ENCODE data around the gene SYNPO2. TPM values are rescaled to one million over a fixed set of nuclear protein-coding genes. Genes with fewer than 3 reads are reported as not detected.
A peak's percentile ranks its signal among the peaks of the same experiment; 100 is the strongest.
"Not testable (repeated sequence)": the region's sequence is repeated elsewhere in the genome, so short reads cannot be mapped to it uniquely, and the experiment has no call there.

SYNPO2 gene
- total RNA-seq, 1 experiment from 2014 or later, result 0.46 TPM

GRCh38 chr4:118867311-118868067 lies 21.2 kb upstream of the SYNPO2 start:
- no peak for DNase-seq
- Histone ChIP-seq H3K36me3 (no peaks in the 10 kb centered on the region), H3K9me3 (no peaks in the 10 kb centered on the region), H3K27me3 (no peaks in the 10 kb centered on the region), H3K4me3 (no peak overlapping the region)

- DNase-seq, result no peak
Measured at GRCh38 chr4:118869808-118870342, 18.8 kb upstream of the SYNPO2 start.

GRCh38 chr4:118872181-118872580 lies 16.5 kb upstream of the SYNPO2 start:
- Histone ChIP-seq H3K36me3 (no peaks in the 10 kb centered on the region), H3K4me3 (no peak overlapping the region), H3K9me3 (no peaks in the 10 kb centered on the region), H3K27me3 (no peaks in the 10 kb centered on the region)
- DNase-seq, result no peak

More at GRCh38 chr4:118869808-118870342, 18.8 kb upstream of the SYNPO2 start:
- H3K9me3 ChIP-seq, result no peaks in the 10 kb centered on the region
- no peak overlapping the region for H3K4me3 ChIP-seq
- H3K27me3 ChIP-seq, result no peaks in the 10 kb centered on the region
- H3K36me3 ChIP-seq, result no peaks in the 10 kb centered on the region

- Histone ChIP-seq H3K36me3 (no peaks in the 10 kb centered on the region), H3K27me3 (no peaks in the 10 kb centered on the region), H3K9me3 (no peaks in the 10 kb centered on the region), H3K4me3 (no peak overlapping the region)
- no peak for DNase-seq
Measured at GRCh38 chr4:118877797-118878196, 10.9 kb upstream of the SYNPO2 start.

- not testable (repeated sequence) for DNase-seq, H3K9me3 ChIP-seq, H3K4me3 ChIP-seq, H3K27me3 ChIP-seq, H3K36me3 ChIP-seq
Measured at GRCh38 chr4:118878507-118878906, 10.1 kb upstream of the SYNPO2 start.

- DNase-seq, result no peak
- no peaks in the 10 kb centered on the region for H3K9me3 ChIP-seq
Measured at GRCh38 chr4:118879409-118879808, 9.2 kb upstream of the SYNPO2 start.

GRCh38 chr4:118881512-118882146 lies 7.0 kb upstream of the SYNPO2 start:
- H3K4me3 ChIP-seq, result no peak overlapping the region
- no peaks in the 10 kb centered on the region for H3K9me3 ChIP-seq
- DNase-seq, result no peak

More at GRCh38 chr4:118879409-118879808, 9.2 kb upstream of the SYNPO2 start:
- H3K27me3 ChIP-seq, result no peaks in the 10 kb centered on the region
- no peaks in the 10 kb centered on the region for H3K36me3 ChIP-seq
- no peak overlapping the region for H3K4me3 ChIP-seq

GRCh38 chr4:118883861-118884260 lies 4.8 kb upstream of the SYNPO2 start:
- Histone ChIP-seq H3K4me3 (no peak overlapping the region), H3K27me3 (no peaks in the 10 kb centered on the region), H3K9me3 (no peaks in the 10 kb centered on the region), H3K36me3 (no peaks in the 10 kb centered on the region)
- DNase-seq, result no peak

More at GRCh38 chr4:118881512-118882146, 7.0 kb upstream of the SYNPO2 start:
- H3K36me3 ChIP-seq, result no peaks in the 10 kb centered on the region
- no peaks in the 10 kb centered on the region for H3K27me3 ChIP-seq

- Histone ChIP-seq H3K4me3 (no peak overlapping the region), H3K36me3 (no peaks in the 10 kb centered on the region), H3K27me3 (no peaks in the 10 kb centered on the region), H3K9me3 (no peaks in the 10 kb centered on the region)
- no peak for DNase-seq
Measured at GRCh38 chr4:118884716-118885115, 3.9 kb upstream of the SYNPO2 start.

- no peak for DNase-seq
- Histone ChIP-seq H3K27me3 (peaks cover 3% of the 10 kb centered on the region; the same call in 1 of the 2 replicates), H3K4me3 (peak overlapping the region; percentile 32; the same call in 1 of the 2 replicates), H3K36me3 (no peaks in the 10 kb centered on the region), H3K9me3 (no peaks in the 10 kb centered on the region)
Measured at GRCh38 chr4:118889312-118889691, 648 bp downstream of the SYNPO2 start.

- no peak for DNase-seq
- H3K36me3 ChIP-seq, result no peaks in the 10 kb centered on the region
- H3K9me3 ChIP-seq, result no peaks in the 10 kb centered on the region
- peaks cover 3% of the 10 kb centered on the region; the same call in 1 of the 2 replicates for H3K27me3 ChIP-seq
- no peak overlapping the region for H3K4me3 ChIP-seq
Measured at GRCh38 chr4:118894034-118894433, 5.4 kb downstream of the SYNPO2 start.

GRCh38 chr4:118898221-118898620 lies 9.6 kb downstream of the SYNPO2 start:
- Histone ChIP-seq H3K27me3 (no peaks in the 10 kb centered on the region), H3K9me3 (no peaks in the 10 kb centered on the region), H3K4me3 (no peak overlapping the region), H3K36me3 (no peaks in the 10 kb centered on the region)
- DNase-seq, result no peak

- H3K9me3 ChIP-seq, result no peaks in the 10 kb centered on the region
- no peak for DNase-seq
- H3K4me3 ChIP-seq, result no peak overlapping the region
- H3K27me3 ChIP-seq, result no peaks in the 10 kb centered on the region
- H3K36me3 ChIP-seq, result no peaks in the 10 kb centered on the region
Measured at GRCh38 chr4:118898684-118899138, 10.1 kb downstream of the SYNPO2 start.

GRCh38 chr4:118904418-118904817 lies 15.8 kb downstream of the SYNPO2 start:
- H3K4me3 ChIP-seq, result no peak overlapping the region
- no peaks in the 10 kb centered on the region for H3K9me3 ChIP-seq
- no peaks in the 10 kb centered on the region for H3K27me3 ChIP-seq
- DNase-seq, result no peak
- H3K36me3 ChIP-seq, result no peaks in the 10 kb centered on the region

GRCh38 chr4:118904935-118905334 lies 16.3 kb downstream of the SYNPO2 start:
- no peaks in the 10 kb centered on the region for H3K9me3 ChIP-seq
- no peak overlapping the region for H3K4me3 ChIP-seq
- no peak for DNase-seq
- H3K27me3 ChIP-seq, result no peaks in the 10 kb centered on the region
- no peaks in the 10 kb centered on the region for H3K36me3 ChIP-seq

- no peak for DNase-seq
- Histone ChIP-seq H3K27me3 (no peaks in the 10 kb centered on the region), H3K9me3 (no peaks in the 10 kb centered on the region), H3K4me3 (no peak overlapping the region), H3K36me3 (no peaks in the 10 kb centered on the region)
Measured at GRCh38 chr4:118905566-118905965, 16.9 kb downstream of the SYNPO2 start.

- no peak for DNase-seq
- Histone ChIP-seq H3K9me3 (no peaks in the 10 kb centered on the region), H3K36me3 (no peaks in the 10 kb centered on the region), H3K4me3 (no peak overlapping the region), H3K27me3 (no peaks in the 10 kb centered on the region)
Measured at GRCh38 chr4:118909173-118909956, 20.7 kb downstream of the SYNPO2 start.
